Stimulated activated CD8-positive, alpha-beta memory T cell treated with anti-CD3 and anti-CD28 coated beads, Interleukin-7, amount 100 ng/mL, for 1 hour (primary cell): Measurements from ENCODE around the gene KRT82.
A peak's percentile ranks its signal among the peaks of the same experiment; 100 is the strongest.

ENCODE experiments used
- DNase-seq, 2 donors: peaks; one replicate each; pipeline ENCODE4 v3.0.0-alpha.2; 2020; ENCODE audit warnings: low read depth in 2 of 2

KRT82 gene

DNA sequence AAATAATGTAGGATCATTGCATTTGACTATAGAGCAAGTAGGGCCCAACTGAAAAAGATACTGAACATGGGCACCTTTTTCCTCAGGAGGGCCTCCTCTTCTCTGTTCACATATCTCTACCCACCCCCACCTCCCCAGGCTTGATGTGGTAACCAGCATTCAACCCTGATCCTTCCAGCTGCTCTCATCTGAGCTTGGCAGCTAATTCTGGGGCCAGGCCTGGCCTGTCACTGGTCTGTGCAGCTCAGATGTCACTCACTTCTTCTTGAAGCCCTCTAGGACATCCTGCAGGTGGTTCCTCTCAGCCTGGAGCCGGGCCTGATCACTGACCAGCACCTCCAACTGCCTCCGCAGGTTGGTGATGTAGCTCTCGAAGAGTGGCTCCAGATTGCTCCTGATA lies 22.8 kb downstream of the KRT82 start:
- DNase-seq = no peak

- no peak for DNase-seq
These were observed 23.3 kb downstream of the KRT82 start for GRCh38 chr12:52382854-52383253.

- DNase-seq = no peak
These were observed 24.9 kb downstream of the KRT82 start for GRCh38 chr12:52381206-52381605.

- no peak for DNase-seq
These were observed 25.9 kb downstream of the KRT82 start for GRCh38 chr12:52380271-52380694.

GRCh38 chr12:52379536-52379935 lies 26.6 kb downstream of the KRT82 start:
- no peak for DNase-seq

- DNase-seq = no peak
These were observed 28.0 kb downstream of the KRT82 start for GRCh38 chr12:52378091-52378490.

GRCh38 chr12:52377266-52377665 lies 28.9 kb downstream of the KRT82 start:
- no peak for DNase-seq

GRCh38 chr12:52372216-52373154 lies 33.6 kb downstream of the KRT82 start:
- DNase-seq = peak; percentile 9 to 39

DNA sequence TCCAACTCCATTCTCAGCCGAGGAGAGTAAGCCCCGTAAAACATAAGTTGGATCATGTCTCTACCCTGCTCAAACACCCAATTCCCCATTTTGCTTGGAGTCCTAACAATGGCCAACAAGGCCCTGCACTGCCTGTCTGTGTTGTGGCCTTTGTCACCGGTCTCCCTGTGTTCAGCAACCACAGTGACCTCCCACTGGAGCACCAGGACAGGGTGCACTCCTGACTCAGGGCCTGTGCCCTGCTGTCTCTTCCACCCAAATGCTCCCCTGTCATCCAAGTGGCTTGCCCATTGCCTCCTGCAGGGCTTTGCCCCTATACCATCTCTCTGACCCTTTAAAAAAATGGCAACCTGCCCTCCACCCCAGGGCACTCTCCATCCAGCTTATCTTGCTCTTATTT lies 34.4 kb downstream of the KRT82 start:
- no peak for DNase-seq

GRCh38 chr12:52370926-52371608 lies 35.1 kb downstream of the KRT82 start:
- DNase-seq = no peak

DNA sequence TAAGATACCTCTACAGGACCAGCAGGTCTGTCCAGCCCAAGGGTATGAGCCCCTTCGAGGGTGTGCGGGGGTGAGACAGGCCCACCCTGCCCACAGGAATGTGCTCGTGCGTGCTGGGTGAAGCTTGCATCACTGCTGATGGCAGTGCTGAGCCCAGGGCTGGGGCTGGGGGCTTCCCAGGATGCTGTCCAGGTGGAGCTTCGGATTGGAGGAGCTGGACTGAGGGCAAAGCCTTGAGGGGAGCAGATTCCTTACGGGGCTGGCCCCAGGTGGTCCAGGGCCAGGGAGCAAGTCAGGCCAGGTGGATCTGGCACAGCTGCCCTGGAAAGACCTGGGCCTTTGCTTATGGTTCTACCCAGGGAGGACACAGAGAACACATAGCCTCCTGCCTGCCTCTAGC lies 36.3 kb downstream of the KRT82 start:
- DNase-seq = no peak

DNA sequence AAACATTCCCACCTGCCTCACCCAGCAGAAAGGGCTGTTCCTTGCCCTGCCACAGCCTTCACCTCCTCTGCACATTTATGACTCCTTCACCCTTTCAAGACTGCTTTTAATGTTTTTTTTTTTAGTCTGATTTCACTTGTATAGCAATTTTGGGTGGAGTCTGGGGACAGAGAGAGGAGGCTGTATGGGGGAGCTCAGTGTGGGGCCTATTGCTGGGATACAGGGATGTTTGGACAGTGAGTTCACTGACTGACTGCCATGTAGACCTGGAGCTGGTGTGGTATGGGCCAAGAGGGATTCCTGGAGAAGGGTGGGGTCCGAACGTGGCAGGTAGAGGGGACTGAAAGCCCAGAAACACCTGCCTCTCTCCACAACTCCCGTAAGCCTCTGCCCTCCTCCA lies 36.9 kb downstream of the KRT82 start:
- DNase-seq = no peak

DNA sequence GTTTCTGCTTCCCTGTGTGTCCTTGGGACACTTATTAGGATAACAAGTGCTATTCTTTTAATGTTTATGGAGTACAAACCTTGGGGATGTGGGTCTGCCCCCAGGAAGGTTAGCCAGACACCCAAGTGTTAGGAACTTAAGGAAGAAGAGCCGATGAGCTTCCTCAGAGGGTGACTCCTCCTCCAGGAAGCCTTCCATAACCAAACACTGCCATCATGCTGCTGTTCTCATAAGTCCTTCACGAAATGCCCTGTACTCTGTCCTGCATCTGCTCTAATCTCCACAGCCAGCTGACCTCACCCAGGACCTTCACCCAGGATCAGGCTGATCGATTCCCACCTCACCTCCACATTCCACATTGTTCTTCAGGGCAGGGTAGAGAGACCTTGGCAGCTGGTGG lies 37.6 kb downstream of the KRT82 start:
- no peak for DNase-seq

DNA sequence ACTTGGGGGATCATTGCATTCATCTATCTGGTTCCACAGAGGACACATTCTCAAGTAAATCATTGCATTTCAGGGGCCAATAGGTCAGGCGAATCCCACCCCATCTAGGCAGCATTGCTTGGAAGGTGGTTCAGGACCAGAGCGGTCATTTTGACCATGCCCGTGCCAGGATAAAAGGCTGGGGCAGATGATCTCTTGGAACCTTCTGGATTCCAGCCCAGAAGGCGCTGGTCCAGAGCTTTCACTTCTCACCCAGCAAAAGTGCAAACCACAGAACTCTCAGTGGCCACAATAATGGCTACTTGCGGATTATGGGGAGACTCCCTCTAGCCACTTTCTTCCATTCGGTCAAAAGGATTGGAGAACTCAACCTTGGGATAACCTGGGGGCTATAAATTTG lies 38.3 kb downstream of the KRT82 start:
- DNase-seq = no peak

GRCh38 chr12:52366738-52367485 lies 39.2 kb downstream of the KRT82 start, which contains the start of gene KRT85:
Gene KRT85, minus strand, starts transcription at chr12:52367481. Its CDS starts 76 bp downstream, at chr12:52367405.
- DNase-seq = no peak

DNA sequence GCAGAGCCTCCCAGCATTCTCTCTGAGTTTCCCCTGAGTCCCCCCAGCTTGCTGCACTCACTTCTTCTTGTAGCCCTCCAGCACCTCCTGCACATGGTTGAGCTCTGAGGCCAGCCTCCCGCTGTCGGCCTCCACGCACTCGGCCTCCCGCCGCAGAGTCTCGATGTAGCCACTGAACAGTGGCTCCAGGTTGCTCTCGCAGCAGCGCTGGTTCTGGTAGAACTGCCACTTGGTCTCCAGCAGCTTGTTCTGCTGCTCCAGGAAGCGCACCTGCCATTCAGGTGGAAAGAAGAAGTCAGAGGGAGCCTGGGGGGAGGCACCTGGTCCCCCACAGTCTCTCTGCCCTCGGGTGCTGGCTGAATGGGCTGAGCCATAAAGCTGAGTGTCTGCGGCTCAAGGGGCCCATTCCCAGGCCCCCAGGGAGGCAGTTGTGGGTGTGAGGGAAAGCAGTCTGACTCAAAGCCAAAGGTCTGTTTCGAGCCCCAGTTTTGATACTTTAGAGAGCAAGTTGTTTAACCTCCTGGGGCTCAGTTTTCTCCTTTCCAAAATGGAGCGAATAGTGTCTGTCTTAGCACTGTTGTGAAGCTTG lies 41.1 kb downstream of the KRT82 start:
- no peak for DNase-seq

GRCh38 chr12:52364061-52364460 lies 42.1 kb downstream of the KRT82 start:
- DNase-seq = no peak

GRCh38 chr12:52363111-52363679 lies 42.9 kb downstream of the KRT82 start:
- no peak for DNase-seq

DNA sequence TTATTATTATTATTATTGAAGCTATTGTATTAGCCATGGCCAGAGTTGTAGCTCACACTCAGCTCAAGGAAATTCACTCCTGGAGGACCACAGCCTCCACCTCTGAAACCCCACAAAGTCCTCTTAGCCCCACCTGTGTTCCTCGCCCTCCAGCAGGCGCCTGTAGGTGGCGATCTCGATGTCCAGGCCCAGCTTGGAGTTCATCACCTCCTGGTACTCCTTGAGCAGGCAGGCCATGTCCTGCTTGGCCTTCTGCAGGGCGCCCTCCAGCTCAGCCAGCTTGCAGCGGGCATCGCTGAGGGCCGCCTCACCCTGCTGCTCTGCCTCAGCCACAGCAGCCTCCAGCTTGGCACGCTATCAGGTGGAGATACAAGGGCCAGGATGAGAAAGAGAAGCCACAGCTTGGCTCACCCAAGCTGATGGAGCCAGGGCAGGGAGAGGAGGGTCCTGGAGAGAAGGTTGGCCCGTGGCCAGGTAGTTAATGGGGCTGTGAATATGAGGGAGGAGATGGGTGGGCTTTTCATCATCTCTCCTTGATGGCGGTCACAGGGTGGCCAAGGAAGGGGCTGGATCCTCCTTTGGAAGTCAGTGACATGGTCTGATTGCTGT lies 43.9 kb downstream of the KRT82 start:
- no peak for DNase-seq

DNA sequence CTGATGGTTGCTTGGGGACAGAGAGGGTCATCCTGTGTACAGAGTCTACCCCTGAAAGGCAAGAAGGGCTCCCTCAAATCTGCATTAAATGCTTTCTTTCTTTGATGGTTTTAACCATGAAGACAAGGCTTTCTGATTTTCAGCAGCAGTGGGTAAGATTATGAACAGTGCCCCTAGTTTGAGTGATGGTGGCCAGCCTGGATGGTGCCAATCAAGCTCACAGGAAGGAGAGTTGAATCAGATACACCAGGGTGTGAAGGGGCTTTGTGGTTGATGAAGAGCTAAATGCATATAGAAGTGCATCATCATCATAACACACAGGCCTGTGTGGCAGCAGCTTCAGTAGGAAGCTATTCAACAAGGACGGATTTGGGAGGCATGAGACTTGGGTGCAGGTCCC lies 44.6 kb downstream of the KRT82 start:
- no peak for DNase-seq

DNA sequence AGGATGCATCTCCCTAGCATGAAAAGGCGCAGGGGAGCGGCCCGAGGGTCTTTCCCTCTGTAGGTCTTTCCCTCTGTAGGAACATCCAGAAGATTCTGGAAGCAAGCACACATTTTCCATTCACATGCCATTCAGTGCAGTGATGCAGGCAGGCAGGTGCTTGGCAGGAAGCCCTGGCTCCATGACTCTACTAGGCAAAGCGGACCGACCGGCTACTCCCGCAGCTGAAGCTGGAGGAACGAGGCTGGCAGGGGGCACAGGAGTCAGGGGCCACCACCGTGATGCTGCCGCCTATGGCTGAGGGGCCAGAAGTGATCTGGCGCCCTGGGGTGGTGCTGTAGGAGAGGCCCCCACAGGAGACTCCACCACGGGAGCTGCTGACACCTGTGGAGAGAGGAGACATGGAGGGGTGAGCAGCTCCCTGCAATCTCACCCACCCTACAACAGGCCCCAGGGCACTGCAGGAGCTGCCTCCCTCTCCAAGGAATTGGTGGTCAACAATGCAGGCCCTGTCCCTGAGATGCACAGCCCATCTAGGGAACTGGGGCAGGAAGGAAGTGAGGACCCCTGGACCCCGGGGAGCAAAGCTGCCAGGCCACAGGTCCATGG lies 45.4 kb downstream of the KRT82 start:
- no peak for DNase-seq
